Uterus (tissue), 2 donors: ENCODE measurements around the gene C1QTNF1.

Experiments used
- CTCF ChIP-seq, 4 experiments: fragments of 200-600 bp in 2 of 4; fragments of 450-650 bp in 2 of 4; sonication (generic) in 2 of 4; IDR thresholded peaks; one replicate each; pipeline ENCODE4 v1.5.1; 2016 to 2019; ENCODE audit warnings: antibody characterized with exemption in 4 of 4, mild to moderate bottlenecking in 2 of 4, moderate library complexity in 1 of 4
- POLR2A ChIP-seq, 2 donors: fragments of 450-650 bp; IDR thresholded peaks; one replicate each; pipeline ENCODE4 v1.6.1; 2016; ENCODE audit warnings: antibody characterized with exemption in 2 of 2, mild to moderate bottlenecking in 1 of 2, moderate library complexity in 1 of 2

GRCh38 chr17:78977681-78977943 is 46.4 kb upstream of the C1QTNF1 start:
- TF ChIP-seq CTCF (IDR thresholded peaks at IDR 0.05) (no peak), POLR2A (IDR thresholded peaks at IDR 0.05) (no peak)
